ENCODE results near the gene MCF2L. TPM values are rescaled to one million over a fixed set of nuclear protein-coding genes. Genes with fewer than 3 reads are reported as not detected.

The MCF2L gene
- polyA plus RNA-seq, 1 donor from 2014 or later: 88.0 TPM

GRCh38 chr13:113084943-113085540 lies 116.0 kb downstream of the MCF2L start:
- Histone ChIP-seq H3K4me2 (ENCODE audit: low read length) (no peak overlapping the region), H3K27me3 (ENCODE audit: insufficient read depth, low read depth, low read length) (no peaks in the 10 kb centered on the region), H3K27ac (ENCODE audit: low read length) (no peak overlapping the region), H4K20me1 (ENCODE audit: insufficient read depth) (no peaks in the 10 kb centered on the region), H3K4me3 (ENCODE audit: low read length) (no peak overlapping the region), H3K9me3 (ENCODE audit: low read length) (no peaks in the 10 kb centered on the region), H3K9me2 (ENCODE audit: insufficient read depth, low read length) (no peaks in the 10 kb centered on the region), H3K79me2 (replicated peaks; ENCODE audit: insufficient read depth, low read length) (no peaks in the 10 kb centered on the region), H3K9ac (ENCODE audit: low read length) (no peak overlapping the region), H3K36me3 (ENCODE audit: insufficient read depth, low read length) (no peaks in the 10 kb centered on the region), H3F3A (ENCODE audit: insufficient read depth, low read length, poor library complexity, severe bottlenecking) (no peaks in the 10 kb centered on the region), H2AFZ (ENCODE audit: low read depth, low read length) (no peak overlapping the region)
- TF ChIP-seq MXI1 (conservative IDR thresholded peaks at IDR 0.05; ENCODE audit: poor library complexity, severe bottlenecking): no peak
- TF ChIP-seq POLR2AphosphoS5 (IDR thresholded peaks at IDR 0.05): no peak
- TF ChIP-seq RAD21 (conservative IDR thresholded peaks at IDR 0.05): no peak
- no peak for TF ChIP-seq REST (IDR thresholded peaks at IDR 0.05; ENCODE audit: borderline replicate concordance)
- TF ChIP-seq EP300 (conservative IDR thresholded peaks at IDR 0.05; ENCODE audit: poor library complexity, severe bottlenecking): no peak
- TF ChIP-seq SMC3 (conservative IDR thresholded peaks at IDR 0.05; ENCODE audit: poor library complexity): no peak
- TF ChIP-seq EZH2 (IDR thresholded peaks at IDR 0.05; ENCODE audit: borderline replicate concordance, insufficient read depth, low read length, poor library complexity, severe bottlenecking): no peak
- no peak for TF ChIP-seq CTCF (IDR thresholded peaks at IDR 0.05; ENCODE audit: poor library complexity, severe bottlenecking)
- no peak for TF ChIP-seq TAF1 (IDR thresholded peaks at IDR 0.05; ENCODE audit: low read depth)

GRCh38 chr13:113086031-113086750 lies 117.2 kb downstream of the MCF2L start:
- no peak for TF ChIP-seq MXI1 (conservative IDR thresholded peaks at IDR 0.05; ENCODE audit: poor library complexity, severe bottlenecking)
- no peak for TF ChIP-seq SMC3 (conservative IDR thresholded peaks at IDR 0.05; ENCODE audit: poor library complexity)
- no peak for TF ChIP-seq POLR2AphosphoS5 (IDR thresholded peaks at IDR 0.05)
- TF ChIP-seq REST (IDR thresholded peaks at IDR 0.05; ENCODE audit: borderline replicate concordance): no peak
- no peak for TF ChIP-seq TAF1 (IDR thresholded peaks at IDR 0.05; ENCODE audit: low read depth)
- no peak for TF ChIP-seq EP300 (conservative IDR thresholded peaks at IDR 0.05; ENCODE audit: poor library complexity, severe bottlenecking)
- no peak for TF ChIP-seq CTCF (IDR thresholded peaks at IDR 0.05; ENCODE audit: poor library complexity, severe bottlenecking)
- no peak for TF ChIP-seq EZH2 (IDR thresholded peaks at IDR 0.05; ENCODE audit: borderline replicate concordance, insufficient read depth, low read length, poor library complexity, severe bottlenecking)
- TF ChIP-seq RAD21 (conservative IDR thresholded peaks at IDR 0.05): no peak
- Histone ChIP-seq H3K9me2 (ENCODE audit: insufficient read depth, low read length) (no peaks in the 10 kb centered on the region), H3K4me2 (ENCODE audit: low read length) (no peak overlapping the region), H2AFZ (ENCODE audit: low read depth, low read length) (no peak overlapping the region), H3K4me3 (ENCODE audit: low read length) (no peak overlapping the region), H3K27me3 (ENCODE audit: insufficient read depth, low read depth, low read length) (no peaks in the 10 kb centered on the region), H4K20me1 (ENCODE audit: insufficient read depth) (no peaks in the 10 kb centered on the region), H3K27ac (ENCODE audit: low read length) (no peak overlapping the region), H3F3A (ENCODE audit: insufficient read depth, low read length, poor library complexity, severe bottlenecking) (no peaks in the 10 kb centered on the region), H3K9me3 (ENCODE audit: low read length) (no peaks in the 10 kb centered on the region), H3K79me2 (replicated peaks; ENCODE audit: insufficient read depth, low read length) (no peaks in the 10 kb centered on the region), H3K36me3 (ENCODE audit: insufficient read depth, low read length) (no peaks in the 10 kb centered on the region), H3K9ac (ENCODE audit: low read length) (no peak overlapping the region)

All from neural cell (in vitro differentiated cells).